ENCODE results near the gene C3orf52.

DNA sequence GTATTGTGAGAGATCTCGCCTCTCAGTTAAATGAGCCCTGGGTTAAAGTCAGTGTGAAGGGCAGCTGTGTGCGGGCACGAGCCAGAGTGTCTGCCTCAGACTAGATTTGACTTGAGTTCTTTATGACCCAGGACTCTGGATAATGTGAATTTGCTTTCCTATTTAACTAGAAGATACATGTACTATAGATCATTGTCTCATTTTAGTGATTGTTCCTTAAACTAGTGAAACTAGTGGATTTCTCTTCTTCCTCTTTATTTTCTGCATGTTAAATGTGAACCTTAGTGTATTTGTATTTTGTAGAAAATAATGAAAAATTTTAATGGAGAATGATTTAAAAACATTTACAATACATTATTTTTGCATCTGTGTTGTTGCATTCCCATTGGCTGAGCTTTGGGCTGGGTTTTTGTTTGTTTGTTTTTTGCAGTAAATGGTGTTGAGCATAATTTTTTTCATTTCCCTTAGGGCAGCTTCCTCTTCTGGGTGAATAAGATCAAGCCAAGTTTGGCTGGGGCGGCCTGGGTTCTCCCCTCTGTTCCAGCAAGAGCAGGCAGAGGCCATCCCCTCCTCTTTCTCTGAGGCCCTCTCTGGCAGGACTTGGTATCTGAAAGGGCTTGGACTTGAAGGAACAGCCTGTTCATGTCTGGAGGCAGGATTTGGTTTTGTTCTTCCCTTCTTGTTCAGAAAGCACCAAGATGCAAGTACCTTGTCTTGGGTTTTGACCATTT, 31.8 kb downstream of the C3orf52 start:
- TF ChIP-seq, protein P1, sequence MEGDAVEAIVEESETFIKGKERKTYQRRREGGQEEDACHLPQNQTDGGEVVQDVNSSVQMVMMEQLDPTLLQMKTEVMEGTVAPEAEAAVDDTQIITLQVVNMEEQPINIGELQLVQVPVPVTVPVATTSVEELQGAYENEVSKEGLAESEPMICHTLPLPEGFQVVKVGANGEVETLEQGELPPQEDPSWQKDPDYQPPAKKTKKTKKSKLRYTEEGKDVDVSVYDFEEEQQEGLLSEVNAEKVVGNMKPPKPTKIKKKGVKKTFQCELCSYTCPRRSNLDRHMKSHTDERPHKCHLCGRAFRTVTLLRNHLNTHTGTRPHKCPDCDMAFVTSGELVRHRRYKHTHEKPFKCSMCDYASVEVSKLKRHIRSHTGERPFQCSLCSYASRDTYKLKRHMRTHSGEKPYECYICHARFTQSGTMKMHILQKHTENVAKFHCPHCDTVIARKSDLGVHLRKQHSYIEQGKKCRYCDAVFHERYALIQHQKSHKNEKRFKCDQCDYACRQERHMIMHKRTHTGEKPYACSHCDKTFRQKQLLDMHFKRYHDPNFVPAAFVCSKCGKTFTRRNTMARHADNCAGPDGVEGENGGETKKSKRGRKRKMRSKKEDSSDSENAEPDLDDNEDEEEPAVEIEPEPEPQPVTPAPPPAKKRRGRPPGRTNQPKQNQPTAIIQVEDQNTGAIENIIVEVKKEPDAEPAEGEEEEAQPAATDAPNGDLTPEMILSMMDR (IDR thresholded peaks at IDR 0.05; ENCODE audit: poor library complexity) = no peak
- no peak for TF ChIP-seq EZH2 (IDR thresholded peaks at IDR 0.05; ENCODE audit: borderline replicate concordance)
- TF ChIP-seq EZH2phosphoT487 (IDR thresholded peaks at IDR 0.05; ENCODE audit: low read depth, severe bottlenecking, unreplicated experiment) = no peak
